Fibroblast of pulmonary artery (primary cell): ENCODE results near the gene PTPRN2.

Experiments
- DNase-seq: peaks from one replicate; pipeline ENCODE4 v3.0.0-alpha.2; 2010; ENCODE audit warnings: low read depth
- H3K4me3 ChIP-seq: replicated peaks from 2 replicates; pipeline ENCODE4 v1.5.1; 2011; ENCODE audit warnings: low read depth, mild to moderate bottlenecking, control low read depth, low read length, moderate library complexity
- CTCF ChIP-seq: IDR thresholded peaks from 2 replicates; pipeline ENCODE4 v1.5.1; 2011; ENCODE audit warnings: mild to moderate bottlenecking, control low read depth, low read length, inconsistent platforms; ENCODE audit errors: missing control alignments

PTPRN2 gene

GRCh38 chr7:158065340-158065739, 522.3 kb downstream of the PTPRN2 start:
- TF ChIP-seq CTCF = no peak
- H3K4me3 ChIP-seq = no peak overlapping the region
- no peak for DNase-seq

GRCh38 chr7:158064631-158065030, 523.0 kb downstream of the PTPRN2 start:
- TF ChIP-seq CTCF = no peak
- DNase-seq = no peak
- H3K4me3 ChIP-seq = no peak overlapping the region

GRCh38 chr7:158063850-158064610, 523.6 kb downstream of the PTPRN2 start:
- no peak for TF ChIP-seq CTCF
- H3K4me3 ChIP-seq = no peak overlapping the region
- no peak for DNase-seq

- no peak for TF ChIP-seq CTCF
- DNase-seq = no peak
- no peak overlapping the region for H3K4me3 ChIP-seq
Measured at GRCh38 chr7:158062661-158063060, 525.0 kb downstream of the PTPRN2 start.

- no peak for TF ChIP-seq CTCF
- DNase-seq = no peak
- H3K4me3 ChIP-seq = no peak overlapping the region
Measured at GRCh38 chr7:158061884-158062656, 525.6 kb downstream of the PTPRN2 start.

- DNase-seq = no peak
- TF ChIP-seq CTCF = no peak
- no peak overlapping the region for H3K4me3 ChIP-seq
Measured at GRCh38 chr7:158061026-158061630, 526.5 kb downstream of the PTPRN2 start.
